SK-N-MC (cell line): ENCODE results near the gene RHBG.

Experiments used
- EZH2 ChIP-seq: fragments of 200-600 bp; sonication (generic); IDR thresholded peaks from one replicate; pipeline ENCODE4 v1.6.1; 2017; ENCODE audit warnings: antibody characterized with exemption
- POLR2AphosphoS5 ChIP-seq: IDR thresholded peaks from 2 replicates; pipeline ENCODE4 v1.6.1; 2012; ENCODE audit warnings: mild to moderate bottlenecking, low read depth, low read length, borderline replicate concordance

- TF ChIP-seq POLR2AphosphoS5 (no peak), EZH2 (no peak)
Measured at GRCh38 chr1:156394835-156395461, 25.9 kb downstream of the RHBG start.
